ENCODE measurements around the gene HNRNPH3.
"Not testable (repeated sequence)": the region's sequence is repeated elsewhere in the genome, so short reads cannot be mapped to it uniquely, and the experiment has no call there.

The HNRNPH3 gene

GRCh38 chr10:68331455-68332258 is at the start of gene HNRNPH3:
Gene HNRNPH3, plus strand, starts transcription at chr10:68332064. Its CDS starts 5,158 bp downstream, at chr10:68337222.
- DNase-seq (ENCODE audit: low read depth), result peak; percentile 99

GRCh38 chr10:68284062-68285001 is 47.5 kb upstream of the HNRNPH3 start:
- DNase-seq (ENCODE audit: low read depth), result no peak

- no peak for DNase-seq (ENCODE audit: low read depth)
Measured at GRCh38 chr10:68288717-68289116, 43.1 kb upstream of the HNRNPH3 start.

- DNase-seq (ENCODE audit: low read depth), result no peak
Measured at GRCh38 chr10:68290736-68291135, 41.1 kb upstream of the HNRNPH3 start.

GRCh38 chr10:68296843-68297663 is 34.8 kb upstream of the HNRNPH3 start:
- no peak for DNase-seq (ENCODE audit: low read depth)

GRCh38 chr10:68301301-68301700 is 30.6 kb upstream of the HNRNPH3 start:
- no peak for DNase-seq (ENCODE audit: low read depth)

- no peak for DNase-seq (ENCODE audit: low read depth)
Measured at GRCh38 chr10:68301790-68302502, 29.9 kb upstream of the HNRNPH3 start.

GRCh38 chr10:68302503-68302823 is 29.4 kb upstream of the HNRNPH3 start:
- DNase-seq (ENCODE audit: low read depth), result no peak

- DNase-seq (ENCODE audit: low read depth), result no peak
Measured at GRCh38 chr10:68302871-68303270, 29.0 kb upstream of the HNRNPH3 start.

- no peak for DNase-seq (ENCODE audit: low read depth)
Measured at GRCh38 chr10:68303849-68304412, 27.9 kb upstream of the HNRNPH3 start.

- DNase-seq (ENCODE audit: low read depth), result no peak
Measured at GRCh38 chr10:68305854-68306253, 26.0 kb upstream of the HNRNPH3 start.

GRCh38 chr10:68310531-68310930 is 21.3 kb upstream of the HNRNPH3 start:
- no peak for DNase-seq (ENCODE audit: low read depth)

- DNase-seq (ENCODE audit: low read depth), result not testable (repeated sequence)
Measured at GRCh38 chr10:68314930-68315329, 16.9 kb upstream of the HNRNPH3 start.

GRCh38 chr10:68315582-68315981 is 16.3 kb upstream of the HNRNPH3 start:
- no peak for DNase-seq (ENCODE audit: low read depth)

- DNase-seq (ENCODE audit: low read depth), result no peak
Measured at GRCh38 chr10:68318331-68319059, 13.4 kb upstream of the HNRNPH3 start.

- DNase-seq (ENCODE audit: low read depth), result not testable (repeated sequence)
Measured at GRCh38 chr10:68324396-68324795, 7.5 kb upstream of the HNRNPH3 start.

GRCh38 chr10:68327889-68328786 is 3.7 kb upstream of the HNRNPH3 start:
- no peak for DNase-seq (ENCODE audit: low read depth)

- no peak for DNase-seq (ENCODE audit: low read depth)
Measured at GRCh38 chr10:68329506-68329861, 2.4 kb upstream of the HNRNPH3 start.

- no peak for DNase-seq (ENCODE audit: low read depth)
Measured at GRCh38 chr10:68330852-68331454, 911 bp upstream of the HNRNPH3 start.

Data from activated T-cell treated with anti-CD3 and anti-CD28 coated beads for 24 hours (primary cell).